Endothelial cell (in vitro differentiated cells): ENCODE data around the gene CCDC74B. TPM values are rescaled to one million over a fixed set of nuclear protein-coding genes. Genes with fewer than 3 reads are reported as not detected.
"Not testable (repeated sequence)": the region's sequence is repeated elsewhere in the genome, so short reads cannot be mapped to it uniquely, and the experiment has no call there.

Experiments
- DNase-seq: peaks from one replicate; pipeline ENCODE4 v3.0.0; 2021; ENCODE audit warnings: low spot score
- H3K27ac Mint-ChIP-seq: one replicate; pipeline ENCODE4 v1.8.0; 2021; ENCODE audit warnings: mixed read lengths, inconsistent platforms; ENCODE audit not compliant: unreplicated experiment
- H3K27me3 Mint-ChIP-seq: one replicate; pipeline ENCODE4 v1.8.0; 2021; ENCODE audit warnings: mild to moderate bottlenecking, moderate library complexity, mixed read lengths, inconsistent platforms; ENCODE audit not compliant: unreplicated experiment
- H3K36me3 Mint-ChIP-seq: one replicate; pipeline ENCODE4 v1.8.0; 2021; ENCODE audit warnings: mild to moderate bottlenecking, low read depth, mixed read lengths, inconsistent platforms; ENCODE audit not compliant: unreplicated experiment
- H3K4me1 Mint-ChIP-seq: one replicate; pipeline ENCODE4 v1.8.0; 2021; ENCODE audit warnings: mild to moderate bottlenecking, mixed read lengths, inconsistent platforms; ENCODE audit not compliant: unreplicated experiment
- H3K4me3 Mint-ChIP-seq: one replicate; pipeline ENCODE4 v1.8.0; 2021; ENCODE audit warnings: mild to moderate bottlenecking, mixed read lengths, inconsistent platforms; ENCODE audit not compliant: unreplicated experiment
- H3K9me3 Mint-ChIP-seq: one replicate; pipeline ENCODE4 v1.8.0; 2021; ENCODE audit warnings: mixed read lengths, inconsistent platforms; ENCODE audit not compliant: unreplicated experiment
- total RNA-seq: library from RNA; stranded (reverse); fragmentation: NEBNext Ultra II Directional; extraction: Animal tissue kit (Norgen Biotek cat#: 25700); gene quantifications from one replicate; pipeline ENCODE4 v1.2.1, GENCODE V29; 2021; ENCODE audit not compliant: unreplicated experiment
- TF ChIP-seq, protein P1 (sequence below): fragments of 200-600 bp; sonication (generic); IDR thresholded peaks from one replicate; pipeline ENCODE4 v1.5.0; 2021; ENCODE audit warnings: antibody characterized with exemption; ENCODE audit not compliant: unreplicated experiment

The CCDC74B gene
- total RNA-seq, 1 donor from 2014 or later: 20.4 TPM

DNA sequence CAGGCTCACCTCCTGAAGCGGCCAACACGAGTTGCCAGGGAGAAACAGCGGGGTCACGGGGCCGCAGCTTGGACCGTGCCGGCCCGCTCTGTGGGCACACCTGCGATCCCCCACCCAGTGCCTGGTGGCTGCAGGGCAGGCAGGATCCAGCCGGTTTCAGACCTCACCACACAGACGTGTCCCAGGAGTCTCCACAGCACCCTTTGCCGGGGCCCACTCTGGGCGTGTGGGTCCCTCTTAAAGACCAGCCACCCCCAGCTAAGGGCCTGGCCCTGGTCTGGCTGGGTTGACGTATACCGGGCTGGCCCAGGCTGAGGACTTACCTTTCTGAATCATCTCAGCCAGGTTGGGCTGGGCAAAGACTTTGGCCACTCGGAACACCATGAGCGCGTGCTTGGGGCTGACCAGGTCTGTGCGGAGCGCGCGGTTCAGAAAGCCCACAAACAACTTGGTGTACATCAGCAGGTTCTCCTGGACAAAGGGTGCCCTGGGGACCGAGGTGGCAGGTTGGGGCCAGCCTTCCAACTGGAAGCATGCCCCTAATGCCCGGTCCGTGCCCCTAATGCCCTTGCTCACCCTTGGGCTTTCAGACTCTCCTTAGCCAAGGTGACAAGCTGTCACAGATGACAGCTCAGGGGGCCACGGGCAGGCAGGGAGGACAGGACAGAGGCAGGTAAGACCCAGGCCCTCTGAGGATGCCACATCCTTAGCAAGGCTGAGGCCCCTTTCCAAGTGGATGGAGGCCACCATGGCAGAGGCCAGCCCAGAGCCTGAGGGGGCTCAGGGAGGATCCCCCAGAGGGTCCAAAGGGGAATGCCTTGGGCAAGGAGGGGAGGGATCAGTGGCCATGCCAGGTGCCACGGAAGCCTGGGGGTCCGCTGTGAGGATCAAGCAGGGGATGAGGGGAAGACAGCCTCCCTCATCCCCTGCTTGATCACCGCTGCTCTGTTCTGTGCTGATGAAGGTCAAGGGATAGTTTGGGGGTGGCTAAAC is 10.2 kb upstream of the CCDC74B start:
- Mint-ChIP-seq H3K9me3 (no peaks in the 10 kb centered on the region), H3K36me3 (peaks cover 5% of the 10 kb centered on the region), H3K4me3 (no peak overlapping the region), H3K27ac (no peak overlapping the region), H3K4me1 (no peaks in the 10 kb centered on the region), H3K27me3 (peaks cover 3% of the 10 kb centered on the region)
- TF ChIP-seq, protein P1, sequence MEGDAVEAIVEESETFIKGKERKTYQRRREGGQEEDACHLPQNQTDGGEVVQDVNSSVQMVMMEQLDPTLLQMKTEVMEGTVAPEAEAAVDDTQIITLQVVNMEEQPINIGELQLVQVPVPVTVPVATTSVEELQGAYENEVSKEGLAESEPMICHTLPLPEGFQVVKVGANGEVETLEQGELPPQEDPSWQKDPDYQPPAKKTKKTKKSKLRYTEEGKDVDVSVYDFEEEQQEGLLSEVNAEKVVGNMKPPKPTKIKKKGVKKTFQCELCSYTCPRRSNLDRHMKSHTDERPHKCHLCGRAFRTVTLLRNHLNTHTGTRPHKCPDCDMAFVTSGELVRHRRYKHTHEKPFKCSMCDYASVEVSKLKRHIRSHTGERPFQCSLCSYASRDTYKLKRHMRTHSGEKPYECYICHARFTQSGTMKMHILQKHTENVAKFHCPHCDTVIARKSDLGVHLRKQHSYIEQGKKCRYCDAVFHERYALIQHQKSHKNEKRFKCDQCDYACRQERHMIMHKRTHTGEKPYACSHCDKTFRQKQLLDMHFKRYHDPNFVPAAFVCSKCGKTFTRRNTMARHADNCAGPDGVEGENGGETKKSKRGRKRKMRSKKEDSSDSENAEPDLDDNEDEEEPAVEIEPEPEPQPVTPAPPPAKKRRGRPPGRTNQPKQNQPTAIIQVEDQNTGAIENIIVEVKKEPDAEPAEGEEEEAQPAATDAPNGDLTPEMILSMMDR: no peak
- DNase-seq: no peak

DNA sequence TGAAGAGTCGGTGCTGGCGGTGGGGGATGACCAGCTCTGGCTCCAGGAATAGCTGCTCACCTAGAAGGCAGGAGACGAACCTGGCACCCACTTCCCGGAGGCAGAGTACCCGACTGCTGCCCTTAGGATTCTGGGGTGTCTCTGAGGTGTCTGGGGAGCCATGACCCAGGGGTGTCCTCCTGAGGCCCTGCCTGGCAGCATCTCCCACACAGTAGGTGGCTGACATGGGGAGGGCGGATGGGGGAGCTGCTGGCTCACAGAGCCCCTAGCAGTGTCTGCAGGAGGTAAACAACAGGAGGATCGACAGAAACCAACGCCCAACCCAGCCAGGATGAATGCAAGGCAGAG is 9.5 kb upstream of the CCDC74B start:
- H3K9me3 Mint-ChIP-seq, H3K27ac Mint-ChIP-seq, H3K4me1 Mint-ChIP-seq, H3K27me3 Mint-ChIP-seq, H3K4me3 Mint-ChIP-seq, H3K36me3 Mint-ChIP-seq, DNase-seq: not testable (repeated sequence)

DNA sequence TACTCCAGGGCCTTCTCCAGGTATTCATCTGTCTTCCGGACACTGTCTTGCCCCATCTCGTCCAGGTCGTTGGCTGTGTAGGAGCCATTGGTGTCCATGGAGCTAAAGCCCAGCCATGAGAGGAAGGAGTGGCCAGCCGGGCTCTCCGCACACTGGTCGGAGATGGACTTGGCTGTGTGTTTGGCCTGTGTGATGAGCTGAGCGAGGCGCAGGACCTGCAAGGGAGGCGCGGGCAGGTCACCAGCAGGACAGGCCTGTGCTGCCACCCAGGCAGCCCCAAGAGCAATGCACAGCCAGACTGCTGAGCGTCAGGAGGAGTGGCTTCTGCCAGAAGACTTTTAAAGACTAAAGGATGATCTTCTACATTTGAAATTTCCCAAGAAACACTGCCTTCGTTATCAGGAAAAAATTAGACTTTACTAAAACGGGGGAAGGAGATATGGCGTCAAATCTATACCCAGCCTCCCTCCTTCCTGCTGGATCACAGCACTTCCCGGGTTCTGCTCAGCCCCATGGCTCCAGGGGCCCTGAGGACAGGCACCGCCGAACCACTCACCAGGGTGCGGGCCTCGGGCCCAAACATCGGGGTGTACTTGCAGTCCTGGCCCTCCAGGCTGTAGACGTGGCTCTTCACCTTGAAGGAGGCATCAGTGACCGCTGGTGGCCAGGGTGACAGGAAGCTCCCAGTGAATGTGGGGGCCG is 9.0 kb upstream of the CCDC74B start:
- H3K27me3 Mint-ChIP-seq, H3K36me3 Mint-ChIP-seq, DNase-seq, H3K27ac Mint-ChIP-seq, H3K4me3 Mint-ChIP-seq, H3K9me3 Mint-ChIP-seq, H3K4me1 Mint-ChIP-seq: not testable (repeated sequence)

DNA sequence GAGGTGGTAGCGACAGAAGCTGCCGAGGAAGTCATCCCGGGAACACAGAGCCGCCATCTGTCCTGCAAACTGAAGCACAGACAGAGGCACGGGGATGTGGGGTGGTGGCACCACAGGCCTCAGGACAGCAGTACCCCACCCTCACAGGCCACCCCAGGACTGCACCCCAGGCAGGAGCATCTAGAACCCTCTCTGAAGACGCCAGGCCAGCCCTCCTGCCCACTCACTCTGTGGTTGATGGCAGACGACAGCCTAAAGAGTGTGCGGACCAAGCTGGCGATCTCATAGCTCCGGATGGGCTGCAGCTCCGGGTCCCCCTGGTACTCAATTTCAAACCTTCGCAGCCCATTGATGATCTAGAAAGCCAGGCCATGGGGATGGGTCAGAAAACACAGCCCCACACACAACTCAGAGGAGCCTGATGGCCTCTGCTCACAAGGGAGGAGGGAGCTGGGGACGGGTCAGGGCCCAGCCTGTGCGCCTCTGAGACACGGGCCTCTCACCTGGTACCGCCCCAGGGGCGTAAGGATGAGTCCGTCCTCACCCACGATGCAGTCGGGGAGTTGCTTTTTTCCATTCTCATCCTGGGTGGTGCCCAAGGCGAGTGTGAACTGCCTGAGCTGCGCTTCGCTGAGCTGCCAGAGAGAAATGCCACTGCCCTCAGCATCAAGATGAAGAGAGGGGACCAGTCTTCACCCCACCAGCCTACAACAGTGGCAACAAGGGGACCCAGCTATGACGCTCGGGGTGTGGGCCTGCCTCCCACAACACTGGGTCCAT is 8.1 kb upstream of the CCDC74B start:
- TF ChIP-seq, protein P1: no peak
- H3K27me3 Mint-ChIP-seq: peaks cover 5% of the 10 kb centered on the region
- no peak overlapping the region for H3K27ac Mint-ChIP-seq
- H3K4me1 Mint-ChIP-seq: no peaks in the 10 kb centered on the region
- H3K36me3 Mint-ChIP-seq: peaks cover 4% of the 10 kb centered on the region
- no peak overlapping the region for H3K4me3 Mint-ChIP-seq
- DNase-seq: no peak
- no peaks in the 10 kb centered on the region for H3K9me3 Mint-ChIP-seq

DNA sequence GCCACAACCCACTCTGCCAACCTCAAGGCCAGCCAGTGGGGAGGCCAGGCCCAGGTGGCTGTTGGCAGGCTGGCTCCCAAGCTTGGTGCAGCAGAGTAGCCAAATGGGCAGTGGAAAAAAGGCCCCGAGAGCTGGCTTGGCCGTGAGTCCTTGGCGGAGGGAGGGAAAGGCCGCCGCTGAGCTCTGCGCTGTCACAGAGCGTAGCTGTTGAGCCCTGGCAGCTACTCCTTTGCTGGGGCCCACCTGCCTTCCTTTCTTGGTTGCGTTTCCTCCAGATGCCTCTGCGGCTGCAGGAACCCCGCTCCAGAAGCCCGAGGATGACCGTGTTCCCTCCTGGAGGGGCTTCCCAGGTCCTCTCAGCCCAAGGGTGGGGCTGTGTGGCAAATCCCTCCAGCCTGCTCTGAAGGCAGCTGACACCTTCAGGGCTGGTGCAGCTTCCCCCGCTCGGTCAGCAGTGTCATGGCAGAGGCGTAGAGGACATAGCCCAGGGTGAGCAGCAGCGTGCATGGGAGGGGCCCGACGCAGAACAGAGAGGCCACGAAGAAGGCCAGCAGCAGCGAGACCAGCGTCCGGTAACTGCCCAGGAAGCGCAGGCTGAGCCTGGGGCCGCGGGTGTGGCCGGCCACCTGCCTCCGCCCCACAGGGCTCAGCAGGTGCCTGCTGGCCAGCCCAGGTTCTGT is 7.4 kb upstream of the CCDC74B start:
- not testable (repeated sequence) for H3K4me1 Mint-ChIP-seq, H3K27me3 Mint-ChIP-seq, DNase-seq, H3K4me3 Mint-ChIP-seq, H3K36me3 Mint-ChIP-seq, H3K9me3 Mint-ChIP-seq, H3K27ac Mint-ChIP-seq

DNA sequence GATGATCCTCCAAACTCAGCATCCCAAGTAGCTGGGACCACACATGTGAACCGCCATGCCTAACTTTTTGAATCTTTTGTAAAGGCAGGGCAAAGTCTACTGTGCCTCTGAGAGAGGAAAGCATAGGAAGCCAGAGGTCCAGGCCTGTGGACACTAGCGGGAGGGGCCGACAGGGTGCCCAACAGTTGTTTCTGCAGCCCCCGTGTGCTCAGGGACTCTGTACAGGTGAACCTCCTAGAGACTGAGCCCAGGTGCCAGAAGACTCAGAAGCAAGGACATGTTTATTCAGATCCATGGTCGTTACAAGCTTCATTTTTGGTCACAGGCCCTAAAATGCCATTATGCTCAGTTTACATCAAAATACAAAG is 6.2 kb upstream of the CCDC74B start:
- DNase-seq, H3K27ac Mint-ChIP-seq, H3K9me3 Mint-ChIP-seq, H3K27me3 Mint-ChIP-seq, H3K4me1 Mint-ChIP-seq, H3K4me3 Mint-ChIP-seq, H3K36me3 Mint-ChIP-seq: not testable (repeated sequence)
